Karpas-422 (cell line): ENCODE data around the gene DDIT3. TPM values are rescaled to one million over a fixed set of nuclear protein-coding genes. Genes with fewer than 3 reads are reported as not detected.
"Not testable (repeated sequence)": the region's sequence is repeated elsewhere in the genome, so short reads cannot be mapped to it uniquely, and the experiment has no call there.

Experiments used
- DNase-seq: peaks from one replicate; pipeline ENCODE4 v3.0.0-alpha.2; 2015
- H2AFZ ChIP-seq: fragments of 200-600 bp; sonication (generic); 2 replicates; pipeline ENCODE4 v1.6.1; 2014; ENCODE audit warnings: antibody characterized with exemption, low read length, mixed read lengths
- H3K27ac ChIP-seq: fragments of 200-600 bp; sonication (generic); 2 replicates; pipeline ENCODE4 v1.5.1; 2014; ENCODE audit warnings: mild to moderate bottlenecking, low read length, moderate library complexity
- H3K27me3 ChIP-seq: fragments of 200-600 bp; sonication (generic); 2 replicates; pipeline ENCODE4 v1.6.1; 2014; ENCODE audit warnings: low read length, mixed read lengths
- H3K36me3 ChIP-seq: fragments of 200-600 bp; sonication (generic); 2 replicates; pipeline ENCODE4 v1.6.1; 2014; ENCODE audit warnings: low read length, mixed read lengths; ENCODE audit not compliant: insufficient read depth
- H3K4me1 ChIP-seq: fragments of 200-600 bp; sonication (generic); 2 replicates; pipeline ENCODE4 v1.6.1; 2014; ENCODE audit warnings: mild to moderate bottlenecking, low read length, mixed read lengths
- H3K4me2 ChIP-seq: fragments of 200-600 bp; sonication (generic); 2 replicates; pipeline ENCODE4 v1.6.1; 2014; ENCODE audit warnings: low read length, low read depth, mild to moderate bottlenecking; ENCODE audit not compliant: poor library complexity, severe bottlenecking
- H3K4me3 ChIP-seq: fragments of 200-600 bp; sonication (generic); 2 replicates; pipeline ENCODE4 v1.5.1; 2014; ENCODE audit warnings: mild to moderate bottlenecking, antibody characterized with exemption, low read length, mixed read lengths
- H3K79me2 ChIP-seq: fragments of 200-600 bp; sonication (generic); 2 replicates; pipeline ENCODE4 v1.6.1; 2014; ENCODE audit warnings: mild to moderate bottlenecking, low read length, mixed read lengths
- H3K9ac ChIP-seq: fragments of 200-600 bp; sonication (generic); 2 replicates; pipeline ENCODE4 v1.6.0; 2014; ENCODE audit warnings: low read length
- H3K9me2 ChIP-seq: fragments of 200-600 bp; sonication (generic), shearing (Covaris generic); replicated peaks from 2 replicates; pipeline ENCODE4 v1.6.0; 2014; ENCODE audit warnings: mild to moderate bottlenecking, low read length, moderate library complexity; ENCODE audit not compliant: insufficient read depth
- H3K9me3 ChIP-seq: fragments of 300-700, 200-600 bp; sonication (generic); 2 replicates; pipeline ENCODE4 v1.6.1; 2014; ENCODE audit warnings: low read length, mixed read lengths
- H4K20me1 ChIP-seq: fragments of 200-600 bp; sonication (generic); 2 replicates; pipeline ENCODE4 v1.6.1; 2014; ENCODE audit warnings: mild to moderate bottlenecking, antibody characterized with exemption, low read length, low read depth; ENCODE audit not compliant: insufficient read depth
- total RNA-seq: library from RNA; depleted of rRNA; stranded (reverse); fragments of >200 nt; shearing (Covaris generic); gene quantifications from 2 replicates; pipeline ENCODE4 v1.2.3, GENCODE V29; 2014; ENCODE audit warnings: low replicate concordance

DDIT3 gene
- total RNA-seq, 1 experiment from 2014 or later, result 54.3 TPM

DNA sequence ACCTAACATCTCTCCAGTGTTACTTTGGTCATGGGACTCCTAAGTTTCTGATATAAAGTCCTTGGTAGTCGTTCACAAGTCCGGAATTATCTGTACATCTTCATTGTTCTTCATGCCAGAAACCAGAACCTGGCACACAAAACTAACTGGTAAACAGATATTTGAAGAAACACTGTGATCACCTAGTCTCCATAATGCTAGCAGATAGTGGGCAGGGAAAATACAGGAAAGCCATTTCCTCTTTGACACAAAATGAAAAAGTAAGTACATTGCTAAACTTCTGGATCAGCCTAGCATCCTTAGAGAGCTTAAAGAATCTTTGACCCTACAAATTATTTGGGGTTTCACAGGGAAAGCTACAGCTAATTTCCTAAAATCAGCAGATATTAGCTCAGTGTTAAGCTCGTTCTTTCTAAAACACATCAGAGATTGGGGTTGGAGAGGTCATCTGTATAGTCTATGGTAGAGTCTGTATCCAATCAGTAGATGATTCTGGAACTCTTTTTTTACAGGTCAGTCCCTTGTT, 4.8 kb downstream of the DDIT3 start:
- Histone ChIP-seq H3K9me2 (no peaks in the 10 kb centered on the region), H3K27ac (no peak overlapping the region), H3K4me3 (no peak overlapping the region), H4K20me1 (peaks cover 28% of the 10 kb centered on the region; the same call in 1 of the 2 replicates), H3K27me3 (no peaks in the 10 kb centered on the region), H3K9ac (no peak overlapping the region), H3K79me2 (peaks cover 32% of the 10 kb centered on the region), H2AFZ (no peak overlapping the region), H3K4me2 (no peak overlapping the region), H3K36me3 (peaks cover 59% of the 10 kb centered on the region), H3K4me1 (peaks cover 14% of the 10 kb centered on the region), H3K9me3 (no peaks in the 10 kb centered on the region)
- no peak for DNase-seq

GRCh38 chr12:57514720-57515407, 5.5 kb downstream of the DDIT3 start:
- Histone ChIP-seq H3K9me2 (no peaks in the 10 kb centered on the region), H3K9ac (no peak overlapping the region), H2AFZ (no peak overlapping the region), H4K20me1 (peaks cover 25% of the 10 kb centered on the region; the same call in 1 of the 2 replicates), H3K27ac (no peak overlapping the region), H3K4me2 (no peak overlapping the region), H3K79me2 (peaks cover 28% of the 10 kb centered on the region), H3K27me3 (no peaks in the 10 kb centered on the region), H3K36me3 (peaks cover 59% of the 10 kb centered on the region), H3K4me1 (peaks cover 14% of the 10 kb centered on the region), H3K4me3 (no peak overlapping the region), H3K9me3 (no peaks in the 10 kb centered on the region)
- DNase-seq, result no peak

- not testable (repeated sequence) for H3K4me2 ChIP-seq, H3K9ac ChIP-seq, H3K9me3 ChIP-seq, DNase-seq, H3K27ac ChIP-seq, H3K9me2 ChIP-seq, H2AFZ ChIP-seq, H3K4me3 ChIP-seq, H3K27me3 ChIP-seq
- Histone ChIP-seq H3K79me2 (peaks cover 21% of the 10 kb centered on the region), H4K20me1 (peaks cover 19% of the 10 kb centered on the region; the same call in 1 of the 2 replicates), H3K36me3 (peaks cover 59% of the 10 kb centered on the region), H3K4me1 (peaks cover 13% of the 10 kb centered on the region)
These were observed 6.1 kb downstream of the DDIT3 start for GRCh38 chr12:57514246-57514645.

DNA sequence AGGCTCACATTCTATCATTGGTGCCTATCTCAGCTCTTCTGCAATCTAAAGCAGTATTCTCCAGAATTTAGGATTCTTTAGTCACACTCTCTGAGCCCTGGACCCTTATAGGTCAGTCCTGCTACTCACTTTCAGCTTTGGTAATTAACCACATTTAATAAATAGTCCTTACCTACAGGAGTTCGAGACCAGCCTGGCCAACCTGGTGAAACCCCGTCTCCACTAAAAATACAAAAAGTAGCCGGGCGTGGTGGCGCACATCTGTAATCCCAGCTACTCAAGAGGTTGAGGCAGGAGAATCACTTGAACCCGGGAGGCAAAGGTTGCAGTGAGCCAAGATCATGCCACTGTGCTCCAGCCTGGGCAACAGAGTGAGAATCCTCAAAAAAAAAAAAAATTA, 6.6 kb downstream of the DDIT3 start:
- not testable (repeated sequence) for H2AFZ ChIP-seq, H3K9me2 ChIP-seq, H3K9ac ChIP-seq, H3K4me1 ChIP-seq, DNase-seq, H3K4me2 ChIP-seq, H3K27ac ChIP-seq, H3K27me3 ChIP-seq, H3K4me3 ChIP-seq, H3K9me3 ChIP-seq
- H4K20me1 ChIP-seq, result peaks cover 14% of the 10 kb centered on the region; the same call in 1 of the 2 replicates
- peaks cover 16% of the 10 kb centered on the region for H3K79me2 ChIP-seq
- peaks cover 59% of the 10 kb centered on the region for H3K36me3 ChIP-seq

DNA sequence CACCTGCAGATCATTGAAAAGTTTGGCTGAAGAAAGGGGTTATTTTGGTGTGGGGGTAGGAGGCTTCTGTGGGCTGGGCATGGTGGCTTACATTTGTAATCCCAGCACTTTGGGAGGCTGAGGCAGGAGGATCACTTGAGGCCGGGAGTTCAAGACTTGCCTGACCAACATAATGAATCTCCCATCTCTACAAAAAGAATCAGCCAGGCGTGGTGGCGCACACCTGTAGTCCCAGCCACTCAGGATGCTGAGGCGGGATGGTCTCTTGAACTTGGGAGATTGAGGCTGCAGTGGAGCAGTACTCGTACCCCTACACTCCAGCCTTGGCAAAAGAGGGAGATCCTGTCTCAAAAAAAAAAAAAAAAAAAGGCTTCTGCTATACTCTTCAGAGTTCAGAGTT, 7.0 kb downstream of the DDIT3 start:
- Histone ChIP-seq H3K27me3 (no peaks in the 10 kb centered on the region), H3K9me2 (no peaks in the 10 kb centered on the region), H3K4me2 (no peak overlapping the region), H2AFZ (no peak overlapping the region), H3K9me3 (no peaks in the 10 kb centered on the region), H3K36me3 (peaks cover 56% of the 10 kb centered on the region), H3K4me1 (peaks cover 3% of the 10 kb centered on the region), H3K4me3 (no peak overlapping the region), H4K20me1 (peaks cover 10% of the 10 kb centered on the region; the same call in 1 of the 2 replicates), H3K79me2 (peaks cover 12% of the 10 kb centered on the region), H3K27ac (no peak overlapping the region), H3K9ac (no peak overlapping the region)
- DNase-seq, result no peak

GRCh38 chr12:57512665-57513064, 7.6 kb downstream of the DDIT3 start:
- Histone ChIP-seq H3K4me2 (no peak overlapping the region), H4K20me1 (peaks cover 6% of the 10 kb centered on the region; the same call in 1 of the 2 replicates), H3K27me3 (no peaks in the 10 kb centered on the region), H3K36me3 (peaks cover 52% of the 10 kb centered on the region), H3K79me2 (peaks cover 7% of the 10 kb centered on the region), H3K9me2 (no peaks in the 10 kb centered on the region), H3K27ac (no peak overlapping the region), H3K9ac (no peak overlapping the region), H3K4me1 (no peaks in the 10 kb centered on the region), H3K9me3 (no peaks in the 10 kb centered on the region), H2AFZ (no peak overlapping the region), H3K4me3 (no peak overlapping the region)
- DNase-seq, result no peak

- Histone ChIP-seq H3K4me2 (no peak overlapping the region), H3K4me3 (no peak overlapping the region), H3K36me3 (peaks cover 43% of the 10 kb centered on the region), H3K9me2 (no peaks in the 10 kb centered on the region), H3K9ac (no peak overlapping the region), H3K9me3 (no peaks in the 10 kb centered on the region), H3K4me1 (no peaks in the 10 kb centered on the region), H3K79me2 (no peaks in the 10 kb centered on the region; the same call in 1 of the 2 replicates), H2AFZ (no peak overlapping the region), H3K27ac (no peak overlapping the region), H4K20me1 (peaks cover 3% of the 10 kb centered on the region; the same call in 1 of the 2 replicates), H3K27me3 (no peaks in the 10 kb centered on the region)
- DNase-seq, result no peak
These were observed 8.6 kb downstream of the DDIT3 start for GRCh38 chr12:57511588-57512325.

- Histone ChIP-seq H2AFZ (no peak overlapping the region), H4K20me1 (no peaks in the 10 kb centered on the region), H3K27me3 (no peaks in the 10 kb centered on the region), H3K36me3 (peaks cover 43% of the 10 kb centered on the region), H3K4me2 (no peak overlapping the region), H3K79me2 (no peaks in the 10 kb centered on the region), H3K27ac (no peak overlapping the region), H3K9me3 (no peaks in the 10 kb centered on the region), H3K4me1 (no peaks in the 10 kb centered on the region), H3K9ac (no peak overlapping the region), H3K4me3 (no peak overlapping the region), H3K9me2 (no peaks in the 10 kb centered on the region)
- no peak for DNase-seq
These were observed 9.2 kb downstream of the DDIT3 start for GRCh38 chr12:57511161-57511560.
